ENCODE results near the gene TRIM65.

Gene TRIM65

DNA sequence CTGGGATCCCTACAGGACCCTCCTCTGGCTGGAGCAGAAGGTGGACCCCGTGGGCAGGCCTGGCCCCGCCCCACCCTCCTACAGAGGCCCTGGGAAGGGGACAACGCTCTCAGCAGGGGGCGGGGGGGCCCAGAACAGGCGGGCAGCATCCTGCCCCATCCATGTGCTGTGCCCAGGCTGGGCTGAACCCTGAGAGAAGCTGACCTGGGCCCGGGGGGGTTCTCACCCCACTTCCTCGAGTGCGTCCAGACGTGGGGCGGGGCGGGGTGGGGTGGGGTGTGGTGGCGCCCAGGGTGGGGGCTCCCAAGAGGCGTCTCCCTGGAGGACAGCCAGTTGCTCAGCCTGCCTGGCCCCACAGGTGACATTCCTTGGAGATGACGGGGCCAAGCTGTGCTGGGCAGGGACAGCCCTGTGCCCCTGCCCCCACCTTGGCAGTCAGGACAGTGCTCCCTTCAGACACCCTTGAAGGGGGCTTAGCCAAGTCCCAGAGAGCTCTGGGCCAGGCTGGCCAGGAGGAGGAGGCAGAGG lies 52.2 kb downstream of the TRIM65 start:
- in situ Hi-C loops (cut with MboI; ENCODE audit: low pct_unique_long_range_greater_than_20kb, low sequenced_read_pairs): no loop called here
- no peak for DNase-seq

DNA sequence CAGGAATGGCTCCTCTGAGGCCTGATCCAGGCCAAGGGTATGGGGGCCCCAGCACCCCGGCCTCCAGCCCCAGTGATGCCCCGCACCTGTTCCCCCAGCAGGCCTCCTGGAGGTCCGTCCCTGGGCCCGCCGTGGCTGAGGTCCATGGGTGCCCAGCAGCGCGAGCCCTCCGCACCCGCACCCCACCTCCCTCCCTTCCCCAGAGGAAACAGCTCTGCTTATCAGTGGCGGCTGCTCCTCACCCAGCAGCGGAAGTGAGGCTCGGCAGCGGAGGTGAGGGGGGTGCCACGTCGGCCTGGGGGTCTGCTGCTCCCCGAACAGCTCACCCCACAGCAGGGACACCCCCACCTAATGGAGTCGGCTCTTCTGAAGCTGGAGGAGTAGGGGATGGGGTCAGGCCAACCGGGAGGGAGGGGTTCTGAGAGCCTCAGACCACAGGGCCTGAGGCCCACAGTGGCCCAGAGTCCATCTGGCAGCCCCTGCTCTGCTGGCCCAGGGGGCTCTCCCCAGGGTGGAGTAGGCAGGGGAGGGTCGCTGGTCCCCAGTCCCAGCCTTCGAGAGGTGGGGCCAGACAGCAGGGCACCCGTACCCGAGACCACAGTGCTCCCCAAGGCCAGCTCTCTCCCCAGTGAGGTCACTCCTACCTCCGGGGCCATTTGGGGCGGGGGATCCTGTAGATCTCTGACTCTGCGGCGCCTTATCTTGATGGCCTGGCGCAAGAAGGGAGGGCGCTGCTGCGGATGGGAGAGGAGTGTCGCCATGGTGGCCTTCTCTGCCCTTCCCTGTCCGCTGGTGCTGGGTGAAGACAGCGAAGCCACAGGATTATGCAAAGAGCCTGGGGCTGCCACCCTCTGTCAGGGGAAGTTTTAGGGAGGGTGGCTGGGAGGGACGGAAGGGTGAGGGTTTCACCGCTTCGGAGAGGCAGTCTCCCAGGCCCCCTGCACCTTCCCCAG lies 52.9 kb downstream of the TRIM65 start, which contains the start of gene UNC13D:
TSS of gene UNC13D (minus strand) at position 828 of the 953 bp plus-strand sequence. CDS start at position 761, 67 bp downstream.
- in situ Hi-C loops (cut with MboI; ENCODE audit: low pct_unique_long_range_greater_than_20kb, low sequenced_read_pairs): no loop called here
- peak; percentile 50 for DNase-seq

DNA sequence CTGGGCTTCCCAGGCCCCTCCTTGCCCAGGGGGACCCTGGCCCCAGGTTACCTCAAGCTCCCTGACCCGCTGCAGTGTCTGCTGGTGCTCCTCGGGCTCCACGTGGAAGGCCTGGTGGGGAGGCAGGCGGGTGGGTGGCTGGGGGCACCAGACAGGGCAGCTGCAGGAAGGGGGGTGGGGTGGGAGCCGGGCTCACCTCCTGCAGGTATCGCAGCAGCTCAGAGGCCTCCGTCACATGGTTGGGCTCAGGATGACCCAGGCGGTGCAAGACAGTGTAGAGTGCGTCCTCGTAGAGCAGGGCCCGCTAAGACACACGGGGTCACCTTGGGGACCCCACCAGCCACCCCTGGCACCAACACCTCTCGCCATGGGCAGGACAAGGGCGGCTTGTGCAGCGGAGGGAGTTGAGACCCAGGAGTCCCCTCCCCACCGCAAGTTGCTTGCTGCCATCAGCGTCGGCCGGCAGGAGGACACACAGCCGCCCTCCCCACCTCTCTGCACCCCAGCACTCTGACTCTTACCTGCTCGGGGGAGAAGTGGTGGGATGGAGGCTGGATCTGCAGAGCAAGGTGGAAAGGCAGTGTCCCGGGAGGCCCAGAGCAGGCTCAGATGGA lies 53.7 kb downstream of the TRIM65 start:
- in situ Hi-C loops (cut with MboI; ENCODE audit: low pct_unique_long_range_greater_than_20kb, low sequenced_read_pairs): no loop called here
- no peak for DNase-seq

DNA sequence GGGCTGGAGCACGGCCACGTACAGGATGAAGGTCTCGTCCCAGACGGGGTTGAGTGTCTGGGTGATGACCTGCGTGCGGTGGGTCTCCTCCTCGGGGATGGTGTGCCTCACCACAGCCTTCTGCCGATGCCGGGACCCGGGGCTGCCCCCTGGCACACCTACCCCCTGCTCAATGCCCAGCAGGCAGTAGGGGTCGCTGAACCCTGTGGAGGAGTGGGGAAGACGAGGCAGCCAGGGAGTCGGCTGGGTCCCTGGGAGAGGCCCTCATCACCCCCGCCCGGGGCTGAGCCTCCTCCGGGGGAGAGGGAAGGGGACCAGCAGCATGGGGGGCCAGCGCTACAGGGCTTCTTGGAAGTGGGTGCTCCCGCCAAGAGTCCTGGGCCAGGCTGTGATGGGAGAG lies 54.3 kb downstream of the TRIM65 start:
- no peak for DNase-seq
- in situ Hi-C loops (cut with MboI; ENCODE audit: low pct_unique_long_range_greater_than_20kb, low sequenced_read_pairs): no loop called here

DNA sequence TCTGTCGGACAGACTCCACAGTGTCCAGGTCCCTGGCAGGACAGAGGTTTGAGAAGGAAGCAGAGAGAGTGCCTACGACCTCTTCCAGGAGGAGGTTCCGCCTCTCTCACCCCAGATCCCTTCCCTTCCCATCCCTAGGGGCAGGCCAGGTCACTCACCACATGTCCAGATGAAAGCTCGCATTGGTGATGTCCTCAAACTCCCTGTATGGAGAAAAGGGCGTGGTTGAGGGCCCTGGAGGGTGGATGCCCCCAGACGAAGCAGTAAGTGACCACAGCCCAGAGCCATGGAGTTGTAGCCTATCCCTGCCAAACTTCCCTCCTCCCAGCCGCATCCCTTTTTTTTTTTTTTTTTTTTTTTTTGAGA lies 56.0 kb downstream of the TRIM65 start:
- in situ Hi-C loops (cut with MboI; ENCODE audit: low pct_unique_long_range_greater_than_20kb, low sequenced_read_pairs): no loop called here
- DNase-seq: no peak

DNA sequence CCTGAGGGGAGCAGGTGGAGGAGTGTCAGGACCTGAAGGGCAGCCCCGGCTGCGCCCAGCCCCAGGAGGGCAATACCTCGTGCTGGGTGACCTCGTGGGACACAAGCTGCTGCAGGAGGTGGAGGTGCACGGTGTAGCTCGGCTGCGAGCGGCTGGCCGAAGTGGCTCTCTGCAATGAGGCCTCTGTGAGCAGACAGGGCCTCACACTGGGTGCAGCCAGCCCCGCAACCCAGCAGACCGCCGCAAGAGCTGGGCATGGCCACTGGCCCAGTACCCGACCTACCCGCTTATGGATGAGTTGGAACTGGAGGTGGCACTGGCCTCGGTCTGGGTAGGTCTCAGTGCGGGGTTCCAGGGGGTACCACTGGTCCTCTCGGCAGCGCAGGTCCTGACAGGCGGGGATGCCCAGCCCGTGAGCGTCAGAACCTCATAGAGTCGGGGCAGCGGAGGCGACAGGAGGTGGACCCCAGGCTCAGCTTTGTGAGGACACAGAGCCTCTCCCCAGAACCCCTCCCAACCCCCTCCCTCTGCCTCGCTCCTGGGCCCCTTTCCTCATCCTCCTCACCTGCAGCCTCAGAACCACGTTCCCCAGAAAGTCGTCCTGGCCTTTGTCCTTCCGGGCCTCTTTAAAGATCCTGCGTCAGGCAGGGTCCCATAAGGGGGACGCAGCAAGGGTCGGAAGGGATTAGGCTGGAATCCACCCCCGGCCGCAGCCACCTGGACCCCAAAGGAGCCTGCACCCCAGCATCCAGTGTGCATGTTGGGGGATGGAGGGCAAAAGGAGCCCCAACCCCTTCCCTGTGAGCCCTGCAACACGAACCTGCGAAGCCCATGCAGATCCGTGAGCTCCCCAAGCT lies 56.6 kb downstream of the TRIM65 start:
- no peak for DNase-seq
- in situ Hi-C loops (cut with MboI; ENCODE audit: low pct_unique_long_range_greater_than_20kb, low sequenced_read_pairs): no loop called here
